Fibroblast of skin of left biceps (primary cell): Measurements from ENCODE around the gene HS3ST1.

ENCODE experiments used
- DNase-seq, 2 experiments: peaks; one replicate each; pipeline ENCODE4 v3.0.0-alpha.2; 2013; ENCODE audit warnings: low read depth in 2 of 2

HS3ST1 gene

DNA sequence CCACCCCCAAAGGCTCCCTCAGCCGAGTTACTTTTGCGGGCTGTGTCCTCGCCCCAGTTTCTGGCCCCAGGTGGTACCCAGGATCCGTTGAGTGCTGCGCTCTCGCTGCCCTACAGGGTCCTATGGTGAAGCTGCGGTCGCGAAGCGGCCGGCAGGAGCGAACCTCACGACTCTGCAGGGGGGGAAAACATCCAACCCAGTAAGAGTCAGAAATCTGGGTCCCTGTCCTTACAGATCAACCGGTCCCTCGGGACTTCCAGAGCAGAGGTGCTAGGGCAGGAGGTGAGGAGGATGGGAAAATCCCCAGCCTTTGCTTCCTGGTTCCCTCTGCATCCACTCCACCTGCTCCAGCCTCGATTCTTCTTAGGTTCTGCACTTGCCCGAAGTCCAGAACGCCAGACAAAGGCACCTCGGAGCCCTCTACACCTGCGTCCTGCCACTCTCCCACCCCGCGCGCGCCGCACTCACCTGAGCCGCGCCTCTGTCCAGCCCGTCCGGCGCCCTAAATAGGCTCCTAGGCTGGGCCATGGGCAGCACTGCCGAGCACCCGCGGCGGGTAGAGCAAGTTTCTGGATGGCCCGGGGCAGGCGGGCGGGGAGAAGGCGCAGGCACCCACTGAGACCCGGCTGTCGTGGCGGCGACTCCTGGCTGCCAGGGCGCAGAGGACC lies at the start of gene HS3ST1:
TSS of gene HS3ST1 (minus strand) at position 664 of the 668 bp plus-strand sequence. CDS start 28,889 bp downstream, outside the sequence.
- no peak for DNase-seq

DNA sequence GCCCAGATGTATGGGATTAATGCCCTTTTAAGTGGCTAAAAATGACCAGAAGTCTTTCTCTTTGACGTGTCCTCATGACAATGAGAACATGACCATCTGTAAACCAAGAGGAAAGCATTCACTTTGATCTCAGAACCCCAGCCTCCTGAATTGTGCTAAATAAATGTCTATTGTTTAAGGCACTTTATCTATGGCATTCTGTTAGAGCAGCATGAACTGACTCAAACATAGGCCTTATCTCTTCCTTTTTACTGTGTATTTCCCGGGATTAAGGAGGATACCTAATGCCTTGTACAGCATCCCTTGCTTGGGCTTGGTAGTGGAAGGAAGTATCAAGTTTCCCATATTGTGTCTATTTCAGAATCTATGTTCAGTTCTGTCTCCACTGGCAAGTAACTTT lies 47.2 kb upstream of the HS3ST1 start:
- no peak for DNase-seq

- DNase-seq, result no peak
These were observed 45.5 kb upstream of the HS3ST1 start for GRCh38 chr4:11474146-11474545.

GRCh38 chr4:11472535-11472934 lies 43.8 kb upstream of the HS3ST1 start:
- DNase-seq, result no peak

GRCh38 chr4:11471618-11472017 lies 42.9 kb upstream of the HS3ST1 start:
- DNase-seq, result no peak

DNA sequence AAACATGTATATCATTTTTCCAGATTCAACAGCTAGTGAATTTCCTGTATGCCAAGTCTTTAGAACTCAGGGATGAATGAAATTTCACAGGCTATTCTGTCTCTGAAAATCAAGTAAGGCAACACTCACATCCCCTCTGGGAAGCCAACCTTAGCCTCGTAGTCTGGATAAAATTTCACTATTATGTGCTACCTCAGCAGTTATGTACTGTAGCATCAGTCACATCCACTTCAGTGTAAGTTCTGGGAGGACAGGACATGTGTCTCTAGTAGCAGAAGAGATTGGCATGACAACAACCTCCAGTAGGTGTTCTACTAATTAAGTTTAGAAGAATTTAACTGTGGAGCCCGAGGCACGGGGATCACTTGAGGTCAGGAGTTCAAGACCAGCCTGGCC lies 42.4 kb upstream of the HS3ST1 start:
- DNase-seq, result no peak

DNA sequence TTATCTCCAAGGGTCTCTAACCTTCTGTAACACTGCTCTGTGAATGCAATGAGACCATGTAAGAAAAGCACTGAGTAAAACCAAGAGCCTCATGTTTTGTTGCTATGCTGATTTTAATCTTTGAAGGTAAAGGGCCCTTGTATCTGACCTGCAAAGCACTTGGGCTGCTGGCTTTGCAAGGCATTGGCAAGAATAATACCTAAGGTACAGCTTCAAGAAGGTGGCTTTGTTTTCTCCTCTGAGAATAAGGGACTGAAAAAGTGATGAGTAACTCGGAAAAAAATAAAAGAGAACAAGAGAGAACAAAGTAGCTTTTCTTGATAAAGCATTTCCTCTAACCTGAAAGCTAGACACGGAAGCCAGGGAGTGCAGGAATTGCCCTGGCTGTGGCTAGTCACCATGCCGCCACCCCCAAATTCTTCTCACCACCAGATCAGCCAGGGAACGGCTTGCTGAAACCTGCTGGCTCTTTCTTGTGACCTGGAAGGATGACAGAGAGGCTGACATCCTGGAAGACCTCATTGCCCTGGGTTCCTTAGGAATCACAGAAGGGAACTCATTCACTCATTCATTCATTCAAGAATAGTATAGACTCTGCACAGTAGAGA lies 41.8 kb upstream of the HS3ST1 start:
- DNase-seq, result no peak

DNA sequence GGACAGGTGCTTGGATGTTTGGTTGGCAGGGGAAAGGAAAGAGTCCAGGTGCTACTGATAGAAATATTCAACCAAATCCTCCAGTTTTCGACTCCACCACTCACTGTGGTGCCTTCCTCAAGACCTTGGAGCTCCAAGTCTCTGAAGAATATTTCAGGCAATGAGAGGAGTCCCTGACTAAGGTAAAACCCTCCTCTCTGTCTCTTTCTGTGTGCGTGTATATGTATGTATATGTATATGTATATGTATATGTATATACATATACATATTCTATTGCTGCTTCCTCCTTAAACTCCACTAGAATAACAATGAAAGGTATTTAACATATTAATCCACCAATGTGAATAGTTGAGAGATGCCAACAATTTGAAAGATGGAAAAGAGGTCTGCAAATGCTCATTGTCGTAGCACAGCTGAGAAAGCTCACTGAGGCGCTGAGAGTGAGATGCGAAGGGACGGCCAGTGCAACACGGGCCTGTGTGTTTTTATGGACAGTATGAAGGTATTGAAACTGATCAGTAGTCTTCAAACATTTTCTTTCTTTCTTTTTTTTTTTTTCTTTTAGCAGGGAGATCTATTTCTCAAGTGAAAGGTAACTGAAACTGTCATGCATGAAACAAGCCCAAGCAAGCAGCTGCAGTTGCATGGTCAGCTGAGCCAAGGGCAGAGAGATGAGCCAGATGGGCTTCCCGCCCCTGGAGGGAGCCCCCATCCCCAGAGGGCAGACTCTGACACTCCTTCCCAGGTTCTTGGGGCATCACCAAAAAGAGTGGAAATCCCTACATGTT lies 41.1 kb upstream of the HS3ST1 start:
- no peak for DNase-seq

DNA sequence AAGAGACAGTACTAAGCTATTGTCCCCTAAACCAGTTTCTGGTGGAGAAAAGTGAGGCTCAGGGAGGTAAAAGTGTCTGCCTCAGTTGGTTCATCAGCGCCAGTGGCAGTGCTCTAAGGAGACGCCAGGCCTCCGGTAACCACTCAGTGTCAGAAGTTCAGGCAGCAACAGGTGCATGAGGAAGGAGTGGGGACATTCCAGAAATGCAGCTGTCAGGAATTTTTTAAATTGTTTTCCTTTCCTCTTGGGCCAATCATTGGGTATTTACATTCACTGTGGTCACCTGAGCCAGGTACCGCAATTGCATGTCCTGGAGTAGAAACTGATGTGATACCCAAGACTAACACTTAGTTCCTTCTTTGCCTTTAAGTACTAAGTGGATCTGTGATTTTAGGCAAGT lies 40.2 kb upstream of the HS3ST1 start:
- DNase-seq, result no peak

DNA sequence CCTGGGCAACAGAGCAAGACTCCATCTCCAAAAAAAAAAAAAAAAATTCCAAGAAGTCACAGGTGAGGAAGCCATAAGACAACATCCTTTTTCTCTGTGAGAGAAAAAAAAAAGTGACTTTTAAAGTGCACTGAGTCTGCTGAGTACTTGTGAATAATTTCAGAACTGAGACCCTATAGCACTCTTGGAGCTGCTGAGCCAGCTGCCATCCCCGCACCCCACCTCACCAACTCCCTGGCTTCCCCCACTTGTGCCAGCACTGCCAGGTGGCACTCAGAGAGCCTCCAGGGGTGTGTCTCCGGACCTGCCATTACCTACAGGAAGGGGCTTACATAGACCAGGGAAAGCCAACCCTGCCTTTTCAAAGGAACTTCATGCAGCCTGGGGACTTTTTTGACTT lies 39.2 kb upstream of the HS3ST1 start:
- no peak for DNase-seq

- no peak for DNase-seq
These were observed 35.0 kb upstream of the HS3ST1 start for GRCh38 chr4:11463707-11464106.

GRCh38 chr4:11456401-11456800 lies 27.7 kb upstream of the HS3ST1 start:
- no peak for DNase-seq

GRCh38 chr4:11455201-11455835 lies 26.6 kb upstream of the HS3ST1 start:
- DNase-seq, result no peak

GRCh38 chr4:11451716-11452115 lies 23.0 kb upstream of the HS3ST1 start:
- DNase-seq, result no peak

- no peak for DNase-seq
These were observed 17.6 kb upstream of the HS3ST1 start for GRCh38 chr4:11446155-11446811.

DNA sequence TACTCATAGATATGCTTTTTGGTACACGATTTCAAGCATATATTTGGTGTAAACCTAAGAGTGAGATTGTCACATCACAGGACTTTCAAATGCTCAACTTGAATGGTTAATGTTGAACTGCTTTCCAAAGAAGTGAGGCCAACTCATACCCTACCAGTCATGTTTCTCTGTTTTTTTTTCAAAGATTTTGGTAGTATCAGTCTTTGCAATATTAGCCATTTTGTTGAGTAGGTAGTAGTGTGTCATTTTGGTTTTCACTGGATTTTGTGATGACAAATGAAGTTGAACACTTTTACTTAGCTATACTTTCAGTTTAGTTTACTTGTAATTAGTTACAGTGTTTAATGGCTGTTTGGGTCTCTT lies 12.5 kb upstream of the HS3ST1 start:
- no peak for DNase-seq

DNA sequence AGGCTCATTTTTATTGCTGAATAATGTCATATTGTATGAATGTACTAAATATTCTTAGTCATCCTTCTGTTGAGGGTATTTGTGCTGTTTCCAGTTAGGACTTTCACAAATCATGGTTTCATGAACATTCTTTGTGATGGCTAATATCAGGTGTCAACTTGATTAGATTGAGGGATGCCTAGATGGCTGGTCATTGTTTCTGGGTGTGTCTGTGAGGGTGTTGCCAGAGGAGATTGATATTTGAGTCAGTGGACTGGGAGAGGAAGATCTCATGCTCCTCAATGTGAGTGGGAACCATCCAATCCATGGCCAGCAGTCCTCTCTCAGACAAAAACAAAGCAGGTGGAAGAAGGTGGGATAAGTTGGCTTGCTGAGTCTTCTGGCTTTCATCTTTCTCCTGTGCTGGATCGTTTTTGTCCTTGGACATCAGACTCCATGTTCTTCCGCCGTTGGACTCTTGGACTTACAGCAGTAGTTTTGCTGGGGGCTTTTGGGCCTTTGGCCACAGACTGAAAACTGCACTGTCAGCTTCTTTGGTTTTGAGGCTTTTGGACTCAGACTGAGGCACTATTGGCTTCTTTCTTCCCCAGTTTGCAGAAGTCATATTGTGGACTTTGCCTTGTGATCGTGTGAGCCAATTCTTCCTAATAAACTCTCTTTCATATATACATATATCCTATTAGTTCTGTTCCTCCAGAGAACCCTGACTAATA lies 11.9 kb upstream of the HS3ST1 start:
- DNase-seq, result no peak

GRCh38 chr4:11439836-11440235 lies 11.1 kb upstream of the HS3ST1 start:
- no peak for DNase-seq

DNA sequence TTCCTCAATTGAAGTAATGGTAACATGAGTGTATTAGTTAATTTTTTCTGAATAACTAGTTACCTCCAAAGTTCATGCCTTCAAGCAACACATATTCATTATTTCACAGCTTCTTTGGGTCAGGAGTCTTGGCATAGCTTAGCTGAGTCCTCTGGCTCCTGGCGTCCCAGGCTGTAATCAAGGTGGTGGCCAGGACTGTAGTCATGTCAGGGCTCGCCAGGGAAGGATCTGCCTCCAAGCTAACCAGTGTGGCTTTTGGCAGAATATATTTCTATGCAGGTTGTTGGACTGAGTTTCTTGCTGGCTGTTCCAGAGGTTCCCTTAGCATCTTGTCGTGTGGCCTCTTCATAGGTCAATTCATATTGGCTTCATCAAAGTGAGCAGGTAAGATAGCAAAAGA lies 10.0 kb upstream of the HS3ST1 start:
- DNase-seq, result no peak

GRCh38 chr4:11436673-11437072 lies 8.0 kb upstream of the HS3ST1 start:
- no peak for DNase-seq

DNA sequence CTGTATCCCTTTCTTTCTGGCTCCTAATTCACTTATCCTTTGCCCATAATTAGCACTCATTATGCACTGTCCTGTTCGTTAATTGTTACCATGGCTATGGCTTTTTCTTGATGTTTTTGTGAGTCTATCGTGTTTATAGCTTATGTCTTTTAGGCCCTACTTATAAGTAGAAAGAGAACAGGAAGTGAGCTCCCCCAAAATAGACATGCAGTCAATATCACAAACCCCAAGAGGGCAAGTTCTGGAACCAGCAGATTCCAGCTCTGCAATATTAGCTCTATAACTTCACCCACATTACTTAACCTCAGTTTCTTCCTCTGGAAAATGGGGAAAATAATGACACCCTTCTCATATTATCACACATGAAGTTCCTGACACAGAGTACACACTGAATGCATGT lies 7.4 kb upstream of the HS3ST1 start:
- DNase-seq, result no peak
